Measurements from ENCODE around the gene TEX26. TPM values are rescaled to one million over a fixed set of nuclear protein-coding genes. Genes with fewer than 3 reads are reported as not detected.

Gene TEX26
- total and polyA plus RNA-seq, 10 of the 15 experiments (the other 5 are each of a cell fraction or from before 2014, with no cell fraction given), result not detected

DNA sequence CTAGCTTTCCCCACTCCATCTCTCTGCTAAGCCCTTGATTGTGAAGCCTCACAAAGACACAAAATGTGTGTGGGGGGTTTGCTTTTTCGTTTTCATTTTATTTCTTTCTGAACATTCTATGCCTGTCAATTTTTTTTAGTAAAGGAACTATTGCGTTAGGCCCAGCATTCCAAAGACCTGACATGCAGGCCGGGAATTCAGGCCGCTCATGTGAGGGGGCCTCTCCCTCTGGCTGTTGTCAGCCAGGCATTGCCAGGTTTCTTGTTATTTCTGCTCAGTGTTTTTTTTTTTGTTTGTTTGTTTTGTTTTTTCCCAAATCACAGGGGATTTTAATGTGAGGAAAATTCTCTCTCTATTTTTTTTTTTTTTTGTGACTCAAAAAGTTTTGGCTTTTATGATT is 36.7 kb upstream of the TEX26 start:
- Histone ChIP-seq H3K9me3 (replicated peaks; ENCODE audit: control insufficient read depth, insufficient read depth, low read length) (no peaks in the 10 kb centered on the region), H2AFZ (ENCODE audit: control insufficient read depth, low read depth, low read length) (no peak overlapping the region), H3K79me2 (ENCODE audit: control insufficient read depth, insufficient read depth, low read length) (no peaks in the 10 kb centered on the region), H3K9ac (ENCODE audit: control insufficient read depth, insufficient read depth, low read length) (no peak overlapping the region), H3K27ac (ENCODE audit: control insufficient read depth, insufficient read depth) (no peak overlapping the region), H3K4me2 (ENCODE audit: control insufficient read depth, insufficient read depth) (no peak overlapping the region), H3K27me3 (replicated peaks in 1 of 2; ENCODE audit: control insufficient read depth in 2 of 2, insufficient read depth in 2 of 2, low read length in 1 of 2) (peaks cover 0 to 3% of the 10 kb centered on the region in 2 experiments; a peak in 3 of 4 replicates), H3K4me3 (no peak overlapping the region), H4K20me1 (ENCODE audit: control insufficient read depth, insufficient read depth) (no peaks in the 10 kb centered on the region), H3K4me1 (ENCODE audit: control insufficient read depth, insufficient read depth, low read length) (no peaks in the 10 kb centered on the region), H3K36me3 (ENCODE audit: control insufficient read depth in 2 of 2, insufficient read depth in 2 of 2, low read length in 1 of 2) (no peaks in the 10 kb centered on the region)
- no peak for ATAC-seq
- DNase-seq (ENCODE audit: low read depth, low spot score), result no peak
- no TSS peak for BruUV-seq (replicated peaks)
- 49% methylated on average over 4 of the region's 4 CpGs for WGBS (ENCODE audit: insufficient coverage, insufficient replicate concordance, low lambda C conversion rate, missing lambda C conversion rate)
- in situ Hi-C loops (cut with MboI), result no loop called here
- RAD21 ChIA-PET (ENCODE audit: unreplicated experiment), result no interaction called here
- CTCF ChIA-PET, result no interaction called here
- intact Hi-C loops (cut with micrococcal nuclease; ENCODE audit: unreplicated experiment), result no loop called here
- SMC1A ChIA-PET (ENCODE audit: uncharacterized antibody, unreplicated experiment), result no interaction called here
- FAIRE-seq, result no peak
- POLR2A ChIA-PET, result no interaction called here
- TF ChIP-seq, protein P1, sequence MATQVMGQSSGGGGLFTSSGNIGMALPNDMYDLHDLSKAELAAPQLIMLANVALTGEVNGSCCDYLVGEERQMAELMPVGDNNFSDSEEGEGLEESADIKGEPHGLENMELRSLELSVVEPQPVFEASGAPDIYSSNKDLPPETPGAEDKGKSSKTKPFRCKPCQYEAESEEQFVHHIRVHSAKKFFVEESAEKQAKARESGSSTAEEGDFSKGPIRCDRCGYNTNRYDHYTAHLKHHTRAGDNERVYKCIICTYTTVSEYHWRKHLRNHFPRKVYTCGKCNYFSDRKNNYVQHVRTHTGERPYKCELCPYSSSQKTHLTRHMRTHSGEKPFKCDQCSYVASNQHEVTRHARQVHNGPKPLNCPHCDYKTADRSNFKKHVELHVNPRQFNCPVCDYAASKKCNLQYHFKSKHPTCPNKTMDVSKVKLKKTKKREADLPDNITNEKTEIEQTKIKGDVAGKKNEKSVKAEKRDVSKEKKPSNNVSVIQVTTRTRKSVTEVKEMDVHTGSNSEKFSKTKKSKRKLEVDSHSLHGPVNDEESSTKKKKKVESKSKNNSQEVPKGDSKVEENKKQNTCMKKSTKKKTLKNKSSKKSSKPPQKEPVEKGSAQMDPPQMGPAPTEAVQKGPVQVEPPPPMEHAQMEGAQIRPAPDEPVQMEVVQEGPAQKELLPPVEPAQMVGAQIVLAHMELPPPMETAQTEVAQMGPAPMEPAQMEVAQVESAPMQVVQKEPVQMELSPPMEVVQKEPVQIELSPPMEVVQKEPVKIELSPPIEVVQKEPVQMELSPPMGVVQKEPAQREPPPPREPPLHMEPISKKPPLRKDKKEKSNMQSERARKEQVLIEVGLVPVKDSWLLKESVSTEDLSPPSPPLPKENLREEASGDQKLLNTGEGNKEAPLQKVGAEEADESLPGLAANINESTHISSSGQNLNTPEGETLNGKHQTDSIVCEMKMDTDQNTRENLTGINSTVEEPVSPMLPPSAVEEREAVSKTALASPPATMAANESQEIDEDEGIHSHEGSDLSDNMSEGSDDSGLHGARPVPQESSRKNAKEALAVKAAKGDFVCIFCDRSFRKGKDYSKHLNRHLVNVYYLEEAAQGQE (IDR thresholded peaks at IDR 0.05; ENCODE audit: low read depth, low read length), result no peak
- TF ChIP-seq HDGF (IDR thresholded peaks at IDR 0.05) (no peak), STAT3 (IDR thresholded peaks at IDR 0.05; ENCODE audit: low read depth, low read length) (no peak), NR2C1 (IDR thresholded peaks at IDR 0.05) (no peak), ASH2L (IDR thresholded peaks at IDR 0.05; ENCODE audit: borderline replicate concordance, low read depth) (no peak), NFYA (IDR thresholded peaks at IDR 0.05; ENCODE audit: borderline replicate concordance, low read depth, low read length) (no peak), BRCA1 (IDR thresholded peaks at IDR 0.05; ENCODE audit: low read depth, low read length) (no peak), JUND (IDR thresholded peaks at IDR 0.05; ENCODE audit: low read depth, low read length) (no peak)
- TF ChIP-seq, protein P2, sequence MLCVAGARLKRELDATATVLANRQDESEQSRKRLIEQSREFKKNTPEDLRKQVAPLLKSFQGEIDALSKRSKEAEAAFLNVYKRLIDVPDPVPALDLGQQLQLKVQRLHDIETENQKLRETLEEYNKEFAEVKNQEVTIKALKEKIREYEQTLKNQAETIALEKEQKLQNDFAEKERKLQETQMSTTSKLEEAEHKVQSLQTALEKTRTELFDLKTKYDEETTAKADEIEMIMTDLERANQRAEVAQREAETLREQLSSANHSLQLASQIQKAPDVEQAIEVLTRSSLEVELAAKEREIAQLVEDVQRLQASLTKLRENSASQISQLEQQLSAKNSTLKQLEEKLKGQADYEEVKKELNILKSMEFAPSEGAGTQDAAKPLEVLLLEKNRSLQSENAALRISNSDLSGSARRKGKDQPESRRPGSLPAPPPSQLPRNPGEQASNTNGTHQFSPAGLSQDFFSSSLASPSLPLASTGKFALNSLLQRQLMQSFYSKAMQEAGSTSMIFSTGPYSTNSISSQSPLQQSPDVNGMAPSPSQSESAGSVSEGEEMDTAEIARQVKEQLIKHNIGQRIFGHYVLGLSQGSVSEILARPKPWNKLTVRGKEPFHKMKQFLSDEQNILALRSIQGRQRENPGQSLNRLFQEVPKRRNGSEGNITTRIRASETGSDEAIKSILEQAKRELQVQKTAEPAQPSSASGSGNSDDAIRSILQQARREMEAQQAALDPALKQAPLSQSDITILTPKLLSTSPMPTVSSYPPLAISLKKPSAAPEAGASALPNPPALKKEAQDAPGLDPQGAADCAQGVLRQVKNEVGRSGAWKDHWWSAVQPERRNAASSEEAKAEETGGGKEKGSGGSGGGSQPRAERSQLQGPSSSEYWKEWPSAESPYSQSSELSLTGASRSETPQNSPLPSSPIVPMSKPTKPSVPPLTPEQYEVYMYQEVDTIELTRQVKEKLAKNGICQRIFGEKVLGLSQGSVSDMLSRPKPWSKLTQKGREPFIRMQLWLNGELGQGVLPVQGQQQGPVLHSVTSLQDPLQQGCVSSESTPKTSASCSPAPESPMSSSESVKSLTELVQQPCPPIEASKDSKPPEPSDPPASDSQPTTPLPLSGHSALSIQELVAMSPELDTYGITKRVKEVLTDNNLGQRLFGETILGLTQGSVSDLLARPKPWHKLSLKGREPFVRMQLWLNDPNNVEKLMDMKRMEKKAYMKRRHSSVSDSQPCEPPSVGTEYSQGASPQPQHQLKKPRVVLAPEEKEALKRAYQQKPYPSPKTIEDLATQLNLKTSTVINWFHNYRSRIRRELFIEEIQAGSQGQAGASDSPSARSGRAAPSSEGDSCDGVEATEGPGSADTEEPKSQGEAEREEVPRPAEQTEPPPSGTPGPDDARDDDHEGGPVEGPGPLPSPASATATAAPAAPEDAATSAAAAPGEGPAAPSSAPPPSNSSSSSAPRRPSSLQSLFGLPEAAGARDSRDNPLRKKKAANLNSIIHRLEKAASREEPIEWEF (IDR thresholded peaks at IDR 0.05; ENCODE audit: insufficient replicate concordance, low read depth, low read length), result no peak
- TF ChIP-seq, protein P3, sequence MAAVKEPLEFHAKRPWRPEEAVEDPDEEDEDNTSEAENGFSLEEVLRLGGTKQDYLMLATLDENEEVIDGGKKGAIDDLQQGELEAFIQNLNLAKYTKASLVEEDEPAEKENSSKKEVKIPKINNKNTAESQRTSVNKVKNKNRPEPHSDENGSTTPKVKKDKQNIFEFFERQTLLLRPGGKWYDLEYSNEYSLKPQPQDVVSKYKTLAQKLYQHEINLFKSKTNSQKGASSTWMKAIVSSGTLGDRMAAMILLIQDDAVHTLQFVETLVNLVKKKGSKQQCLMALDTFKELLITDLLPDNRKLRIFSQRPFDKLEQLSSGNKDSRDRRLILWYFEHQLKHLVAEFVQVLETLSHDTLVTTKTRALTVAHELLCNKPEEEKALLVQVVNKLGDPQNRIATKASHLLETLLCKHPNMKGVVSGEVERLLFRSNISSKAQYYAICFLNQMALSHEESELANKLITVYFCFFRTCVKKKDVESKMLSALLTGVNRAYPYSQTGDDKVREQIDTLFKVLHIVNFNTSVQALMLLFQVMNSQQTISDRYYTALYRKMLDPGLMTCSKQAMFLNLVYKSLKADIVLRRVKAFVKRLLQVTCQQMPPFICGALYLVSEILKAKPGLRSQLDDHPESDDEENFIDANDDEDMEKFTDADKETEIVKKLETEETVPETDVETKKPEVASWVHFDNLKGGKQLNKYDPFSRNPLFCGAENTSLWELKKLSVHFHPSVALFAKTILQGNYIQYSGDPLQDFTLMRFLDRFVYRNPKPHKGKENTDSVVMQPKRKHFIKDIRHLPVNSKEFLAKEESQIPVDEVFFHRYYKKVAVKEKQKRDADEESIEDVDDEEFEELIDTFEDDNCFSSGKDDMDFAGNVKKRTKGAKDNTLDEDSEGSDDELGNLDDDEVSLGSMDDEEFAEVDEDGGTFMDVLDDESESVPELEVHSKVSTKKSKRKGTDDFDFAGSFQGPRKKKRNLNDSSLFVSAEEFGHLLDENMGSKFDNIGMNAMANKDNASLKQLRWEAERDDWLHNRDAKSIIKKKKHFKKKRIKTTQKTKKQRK (IDR thresholded peaks at IDR 0.05; ENCODE audit: low read depth, low read length), result no peak
- TF ChIP-seq, protein P4, sequence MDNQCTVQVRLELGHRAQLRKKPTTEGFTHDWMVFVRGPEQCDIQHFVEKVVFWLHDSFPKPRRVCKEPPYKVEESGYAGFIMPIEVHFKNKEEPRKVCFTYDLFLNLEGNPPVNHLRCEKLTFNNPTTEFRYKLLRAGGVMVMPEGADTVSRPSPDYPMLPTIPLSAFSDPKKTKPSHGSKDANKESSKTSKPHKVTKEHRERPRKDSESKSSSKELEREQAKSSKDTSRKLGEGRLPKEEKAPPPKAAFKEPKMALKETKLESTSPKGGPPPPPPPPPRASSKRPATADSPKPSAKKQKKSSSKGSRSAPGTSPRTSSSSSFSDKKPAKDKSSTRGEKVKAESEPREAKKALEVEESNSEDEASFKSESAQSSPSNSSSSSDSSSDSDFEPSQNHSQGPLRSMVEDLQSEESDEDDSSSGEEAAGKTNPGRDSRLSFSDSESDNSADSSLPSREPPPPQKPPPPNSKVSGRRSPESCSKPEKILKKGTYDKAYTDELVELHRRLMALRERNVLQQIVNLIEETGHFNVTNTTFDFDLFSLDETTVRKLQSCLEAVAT (IDR thresholded peaks at IDR 0.05), result no peak

Measured in GM12878 (cell line).